Urinary bladder (tissue), 4 donors: Measurements from ENCODE around the gene GNE. TPM values are rescaled to one million over a fixed set of nuclear protein-coding genes. Genes with fewer than 3 reads are reported as not detected.

Source experiments
- DNase-seq: peaks from one replicate; pipeline ENCODE4 v3.0.0-alpha.2; 2015; ENCODE audit errors: extremely low spot score
- H3K27ac ChIP-seq: one replicate; pipeline ENCODE4 v1.5.1; 2013; ENCODE audit warnings: low read depth, mild to moderate bottlenecking, moderate library complexity
- H3K36me3 ChIP-seq: one replicate; pipeline ENCODE4 v1.6.1; 2013; ENCODE audit warnings: mild to moderate bottlenecking, moderate library complexity; ENCODE audit not compliant: insufficient read depth
- H3K4me1 ChIP-seq: one replicate; pipeline ENCODE4 v1.6.1; 2013; ENCODE audit warnings: mild to moderate bottlenecking, moderate library complexity; ENCODE audit not compliant: insufficient read depth
- H3K4me3 ChIP-seq: one replicate; pipeline ENCODE4 v1.5.1; 2013; ENCODE audit warnings: low read depth, low read length
- WGBS: extraction: QIAGEN DNeasy Blood & Tissue Kit; methylation state at CpG from one replicate; pipeline ENCODE4 v1.1.7; 2013; 5-methylcytosine and 5-hydroxymethylcytosine counted together
- polyA plus RNA-seq: library from polyadenylated mRNA; stranded (reverse); fragments of 200-250 nt; gene quantifications from one replicate; pipeline ENCODE4 v1.2.3, GENCODE V29; 2013
- small RNA-seq: library from RNA; depleted of rRNA; stranded (forward); fragments of <200 nt; gene quantifications from one replicate; pipeline ENCODE3, GENCODE V24; 2014
- total RNA-seq: library from RNA; depleted of rRNA; stranded (reverse); fragments of >200 nt; gene quantifications from one replicate; pipeline ENCODE4 v1.2.3, GENCODE V29; 2014
- donor health status: healthy with polysubstance abuse.
- donor health status: healthy.

The GNE gene
- total and polyA plus RNA-seq, 2 donors: 17.5 to 25.9 TPM

GRCh38 chr9:36164989-36165388 lies 93.3 kb downstream of the GNE start:
- H3K36me3 ChIP-seq: no peaks in the 10 kb centered on the region
- DNase-seq: no peak
- H3K4me3 ChIP-seq: no peak overlapping the region
- no peak overlapping the region for H3K27ac ChIP-seq
- H3K4me1 ChIP-seq: no peaks in the 10 kb centered on the region
- WGBS: 70% methylated on average over 3 of the region's 3 CpGs

Small RNAs within 50 kb of the gene (small RNA-seq; reads per million reads assigned to genes)
- not detected for gene RNU4-53P

Other genes with a start within 250 kb of the GNE start
- 31.2 TPM for gene RECK, start 221.5 kb downstream of the GNE start, total RNA-seq
- gene RECK, start 221.5 kb downstream of the GNE start, polyA plus RNA-seq: 17.1 TPM
- 54.9 TPM for gene GLIPR2, start 121.7 kb downstream of the GNE start, total RNA-seq
- 74.7 TPM for gene GLIPR2, start 121.7 kb downstream of the GNE start, polyA plus RNA-seq
- 1.1 TPM for gene CCIN, start 89.1 kb downstream of the GNE start, total RNA-seq
- 0.38 TPM for gene CCIN, start 89.1 kb downstream of the GNE start, polyA plus RNA-seq
- gene CLTA, start 67.5 kb downstream of the GNE start, total RNA-seq: 120 TPM
- gene CLTA, start 67.5 kb downstream of the GNE start, polyA plus RNA-seq: 210 TPM
- 37.3 TPM for gene RNF38, start 141.8 kb upstream of the GNE start, total RNA-seq
- gene RNF38, start 141.8 kb upstream of the GNE start, polyA plus RNA-seq: 32.3 TPM